Sigmoid colon (tissue), 7 donors: ENCODE results near the gene DNAAF3. TPM values are rescaled to one million over a fixed set of nuclear protein-coding genes. Genes with fewer than 3 reads are reported as not detected.

Source experiments
- DNase-seq: peaks from one replicate; pipeline ENCODE4 v3.0.0-alpha.2; 2019
- H3K27ac ChIP-seq, 4 donors: fragments of 200-600 bp; sonication (generic); one replicate each; pipeline ENCODE4 v1.5.1; 2016 to 2019; ENCODE audit warnings: mild to moderate bottlenecking in 1 of 4
- H3K27me3 ChIP-seq, 3 donors: fragments of 200-600 bp; sonication (generic); one replicate each; pipeline ENCODE4 v1.5.1; 2019; ENCODE audit warnings: mild to moderate bottlenecking in 1 of 3
- H3K36me3 ChIP-seq, 4 donors: fragments of 200-600 bp; sonication (generic); one replicate each; pipeline ENCODE4 v1.5.1; 2016 to 2019
- H3K4me1 ChIP-seq, 4 donors: fragments of 200-600 bp; sonication (generic); one replicate each; pipeline ENCODE4 v1.5.1; 2017 to 2019
- H3K4me3 ChIP-seq, 4 donors: fragments of 200-600 bp; sonication (generic); one replicate each; pipeline ENCODE4 v1.5.1; 2017 to 2019; ENCODE audit warnings: mild to moderate bottlenecking in 2 of 4, moderate library complexity in 1 of 4
- H3K9me3 ChIP-seq, 4 donors: fragments of 200-600 bp in 3 of 4; sonication (generic) in 3 of 4; one replicate each; pipeline versions ENCODE4 v1.5.1 to v1.6.1; 2013 to 2019
- CTCF ChIP-seq, 4 experiments: fragments of 450-650 bp in 3 of 4; fragments of 200-600 bp in 1 of 4; IDR thresholded peaks; one replicate each; pipeline ENCODE4 v1.5.1; 2016 to 2019; ENCODE audit warnings: antibody characterized with exemption in 4 of 4, mild to moderate bottlenecking in 3 of 4, moderate library complexity in 2 of 4
- EP300 ChIP-seq, 4 donors: sonication (generic); formaldehyde crosslinking; IDR thresholded peaks; one replicate each; pipeline ENCODE4 v1.6.1; 2017; ENCODE audit warnings: antibody characterized with exemption in 4 of 4
- POLR2A ChIP-seq, 2 donors: fragments of 450-650 bp; IDR thresholded peaks; one replicate each; pipeline ENCODE4 v1.6.1; 2016; ENCODE audit warnings: antibody characterized with exemption in 2 of 2, mild to moderate bottlenecking in 2 of 2, moderate library complexity in 2 of 2
- POLR2AphosphoS5 ChIP-seq, 4 donors: sonication (generic); formaldehyde crosslinking; IDR thresholded peaks; one replicate each; pipeline ENCODE4 v1.6.1; 2017; ENCODE audit warnings: antibody characterized with exemption in 4 of 4
- WGBS, 2 donors: extraction: QIAGEN DNeasy Blood & Tissue Kit; methylation state at CpG; one replicate each; pipeline ENCODE4 v1.1.7; 2013; 5-methylcytosine and 5-hydroxymethylcytosine counted together
- intact Hi-C: fragments of 100-400 bp; cut with DNase I; formaldehyde crosslinking; loops from one replicate; pipeline ENCODE4 v1.15.1; 2023
- polyA plus RNA-seq, 3 donors: library from polyadenylated mRNA; stranded (reverse); fragments of 200-250 nt; gene quantifications; one replicate each; pipeline ENCODE4 v1.2.3, GENCODE V29; 2013
- small RNA-seq, 3 donors: library from RNA; depleted of rRNA; stranded (forward); fragments of <200 nt; gene quantifications; one replicate each; pipeline ENCODE3, GENCODE V24; 2016
- total RNA-seq, 4 donors: library from RNA; depleted of rRNA; stranded (reverse); fragments of >200 nt; gene quantifications; one replicate each; pipeline ENCODE4 v1.1.0, GENCODE V29; 2016
- donor health status: healthy with polysubstance abuse.
- donor health status: Bipolar disorder and iron deficiency.
- donor health status: healthy.

DNAAF3 gene
- total and polyA plus RNA-seq, 7 donors: 1.1 TPM; not detected in 6

GRCh38 chr19:55111238-55111831 lies 55.1 kb downstream of the DNAAF3 start:
- peak overlapping the region; percentile 95 to 99 (median 98) for H3K27ac ChIP-seq
- peaks cover 0 to 38% (median 8%) of the 10 kb centered on the region in 4 donors for H3K36me3 ChIP-seq
- 90 to 91% methylated on average over 21 of the region's 21 CpGs for WGBS, 2 donors
- no peaks in the 10 kb centered on the region for H3K9me3 ChIP-seq
- DNase-seq: no peak
- TF ChIP-seq POLR2AphosphoS5 (IDR thresholded peaks at IDR 0.05): peak in 1 of 4 donors; percentile 17
- no peak for TF ChIP-seq EP300 (IDR thresholded peaks at IDR 0.05)
- no peak for TF ChIP-seq POLR2A (IDR thresholded peaks at IDR 0.05)
- TF ChIP-seq CTCF (IDR thresholded peaks at IDR 0.05): no peak
- no peak overlapping the region for H3K4me3 ChIP-seq
- no peaks in the 10 kb centered on the region for H3K27me3 ChIP-seq
- intact Hi-C loops: loop anchor here (10.0 kb wide), 3 partner anchors 543 to 917 kb away; partner anchors contain the start of genes LENG9, TSEN34 and U2AF2
- H3K4me1 ChIP-seq: peaks cover 0 to 70% (median 57%) of the 10 kb centered on the region in 4 donors

GRCh38 chr19:55109527-55110291 lies 56.7 kb downstream of the DNAAF3 start:
- TF ChIP-seq CTCF (IDR thresholded peaks at IDR 0.05): no peak
- TF ChIP-seq POLR2AphosphoS5 (IDR thresholded peaks at IDR 0.05): no peak
- no peak for TF ChIP-seq EP300 (IDR thresholded peaks at IDR 0.05)
- no peak for TF ChIP-seq POLR2A (IDR thresholded peaks at IDR 0.05)
- peak; percentile 63 for DNase-seq
- Histone ChIP-seq H3K36me3 (peaks cover 0 to 42% (median 8%) of the 10 kb centered on the region in 4 donors), H3K4me3 (no peak overlapping the region), H3K27ac (peak overlapping the region in 3 of 4 donors; percentile 32 to 99 (median 99)), H3K4me1 (peaks cover 0 to 56% (median 43%) of the 10 kb centered on the region in 4 donors), H3K27me3 (no peaks in the 10 kb centered on the region), H3K9me3 (no peaks in the 10 kb centered on the region)
- intact Hi-C loops: loop anchor here (10.0 kb wide), 3 partner anchors 545 to 915 kb away; partner anchors contain the start of genes LENG9, TSEN34 and U2AF2
- 89 to 91% methylated on average over 20 of the region's 20 CpGs for WGBS, 2 donors

Small RNAs within 50 kb of the gene (small RNA-seq; reads per million reads assigned to genes)
- 0 reads per million in 3 donors for gene MIR7975
- gene RF01210: 0 reads per million in 3 donors

Other genes with a start within 250 kb of the DNAAF3 start
- not detected for gene NLRP7, start 219.1 kb downstream of the DNAAF3 start, total RNA-seq
- under 1 TPM in 1 of 3 donors, not detected in 2; 0.07 TPM for gene NLRP7, start 219.1 kb downstream of the DNAAF3 start, polyA plus RNA-seq
- gene NLRP2, start 200.2 kb downstream of the DNAAF3 start, total RNA-seq: 1 to 10 TPM in 1 of 4 donors, under 1 TPM in 2, not detected in 1; 0.36 to 1.8 (median 0.55) TPM
- gene NLRP2, start 200.2 kb downstream of the DNAAF3 start, polyA plus RNA-seq: 1 to 10 TPM; 3.9 to 9.7 (median 5.4) TPM
- 1 to 10 TPM in 1 of 4 donors, under 1 TPM in 2, not detected in 1; 0.16 to 1.2 (median 0.83) TPM for gene GP6, start 128.3 kb downstream of the DNAAF3 start, total RNA-seq
- under 1 TPM in 1 of 3 donors, not detected in 2; 0.28 TPM for gene GP6, start 128.3 kb downstream of the DNAAF3 start, polyA plus RNA-seq
- 10 to 100 TPM in 2 of 4 donors, 1 to 10 TPM in 2; 6.9 to 12.1 (median 9.9) TPM for gene RDH13, start 103.5 kb downstream of the DNAAF3 start, total RNA-seq
- gene RDH13, start 103.5 kb downstream of the DNAAF3 start, polyA plus RNA-seq: 10 to 100 TPM in 2 of 3 donors, 1 to 10 TPM in 1; 9.6 to 41.0 (median 24.3) TPM
- gene EPS8L1, start 90.7 kb downstream of the DNAAF3 start, total RNA-seq: under 1 TPM in 1 of 4 donors, not detected in 3; 0.28 TPM
- 10 to 100 TPM; 36.3 to 77.8 (median 37.8) TPM for gene EPS8L1, start 90.7 kb downstream of the DNAAF3 start, polyA plus RNA-seq
- gene PPP1R12C, start 49.0 kb downstream of the DNAAF3 start, total RNA-seq: 100 to 1,000 TPM; 125 to 222 (median 168) TPM
- gene PPP1R12C, start 49.0 kb downstream of the DNAAF3 start, polyA plus RNA-seq: 100 to 1,000 TPM in 1 of 3 donors, 10 to 100 TPM in 2; 53.6 to 139 (median 58.9) TPM
- gene TNNT1, start 17.4 kb downstream of the DNAAF3 start, total RNA-seq: 1 to 10 TPM in 1 of 4 donors, not detected in 3; 2.2 TPM
- 10 to 100 TPM in 1 of 3 donors, 1 to 10 TPM in 2; 1.4 to 17.4 (median 2.3) TPM for gene TNNT1, start 17.4 kb downstream of the DNAAF3 start, polyA plus RNA-seq
- gene TNNI3, start 8.9 kb downstream of the DNAAF3 start, total RNA-seq: not detected
- 10 to 100 TPM in 1 of 3 donors, 1 to 10 TPM in 2; 3.6 to 45.5 (median 3.6) TPM for gene TNNI3, start 8.9 kb downstream of the DNAAF3 start, polyA plus RNA-seq
- 1 to 10 TPM in 3 of 4 donors, under 1 TPM in 1; 0.99 to 7.8 (median 2.4) TPM for gene SYT5, start 13.7 kb upstream of the DNAAF3 start, total RNA-seq
- 1 to 10 TPM in 2 of 3 donors, under 1 TPM in 1; 0.69 to 9.6 (median 1.6) TPM for gene SYT5, start 13.7 kb upstream of the DNAAF3 start, polyA plus RNA-seq
- 1 to 10 TPM in 3 of 4 donors, under 1 TPM in 1; 0.95 to 4.3 (median 2.0) TPM for gene PTPRH, start 42.9 kb upstream of the DNAAF3 start, total RNA-seq
- 10 to 100 TPM; 31.2 to 61.3 (median 33.3) TPM for gene PTPRH, start 42.9 kb upstream of the DNAAF3 start, polyA plus RNA-seq
- 1 to 10 TPM; 1.1 to 3.6 (median 1.8) TPM for gene TMEM86B, start 62.1 kb upstream of the DNAAF3 start, total RNA-seq
- gene TMEM86B, start 62.1 kb upstream of the DNAAF3 start, polyA plus RNA-seq: 1 to 10 TPM in 2 of 3 donors, under 1 TPM in 1; 0.69 to 7.9 (median 1.8) TPM
- gene PPP6R1, start 92.4 kb upstream of the DNAAF3 start, total RNA-seq: 10 to 100 TPM; 17.1 to 46.8 (median 24.9) TPM
- gene PPP6R1, start 92.4 kb upstream of the DNAAF3 start, polyA plus RNA-seq: 10 to 100 TPM; 19.8 to 78.1 (median 22.9) TPM
- 10 to 100 TPM; 19.7 to 30.5 (median 23.8) TPM for gene HSPBP1, start 113.5 kb upstream of the DNAAF3 start, total RNA-seq
- gene HSPBP1, start 113.5 kb upstream of the DNAAF3 start, polyA plus RNA-seq: 10 to 100 TPM; 31.8 to 62.7 (median 32.4) TPM
- 10 to 100 TPM in 2 of 4 donors, 1 to 10 TPM in 2; 3.9 to 20.6 (median 10.8) TPM for gene BRSK1, start 117.4 kb upstream of the DNAAF3 start, total RNA-seq
- 1 to 10 TPM in 2 of 3 donors, not detected in 1; 2.9 to 4.2 TPM for gene BRSK1, start 117.4 kb upstream of the DNAAF3 start, polyA plus RNA-seq
- gene TMEM150B, start 158.7 kb upstream of the DNAAF3 start, total RNA-seq: 1 to 10 TPM in 3 of 4 donors, not detected in 1; 2.4 to 6.1 (median 4.1) TPM
- gene TMEM150B, start 158.7 kb upstream of the DNAAF3 start, polyA plus RNA-seq: 10 to 100 TPM in 2 of 3 donors, 1 to 10 TPM in 1; 8.4 to 18.7 (median 11.8) TPM
- gene KMT5C, start 173.3 kb upstream of the DNAAF3 start, total RNA-seq: 10 to 100 TPM in 2 of 4 donors, 1 to 10 TPM in 2; 7.5 to 12.7 (median 9.6) TPM
- gene KMT5C, start 173.3 kb upstream of the DNAAF3 start, polyA plus RNA-seq: 10 to 100 TPM in 1 of 3 donors, 1 to 10 TPM in 2; 3.0 to 14.8 (median 3.5) TPM
- gene COX6B2, start 188.1 kb upstream of the DNAAF3 start, total RNA-seq: under 1 TPM in 1 of 4 donors, not detected in 3; 0.16 TPM
- 1 to 10 TPM in 2 of 3 donors, under 1 TPM in 1; 0.60 to 3.8 (median 1.4) TPM for gene COX6B2, start 188.1 kb upstream of the DNAAF3 start, polyA plus RNA-seq
- not detected for gene GARIN5B, start 196.6 kb upstream of the DNAAF3 start, total RNA-seq
- not detected for gene GARIN5B, start 196.6 kb upstream of the DNAAF3 start, polyA plus RNA-seq
- 1 to 10 TPM in 1 of 4 donors, under 1 TPM in 1, not detected in 2; 0.81 to 4.4 TPM for gene IL11, start 203.8 kb upstream of the DNAAF3 start, total RNA-seq
- gene IL11, start 203.8 kb upstream of the DNAAF3 start, polyA plus RNA-seq: under 1 TPM in 1 of 3 donors, not detected in 2; 0.74 TPM
- not detected for gene TMEM190, start 210.2 kb upstream of the DNAAF3 start, total RNA-seq
- gene TMEM190, start 210.2 kb upstream of the DNAAF3 start, polyA plus RNA-seq: under 1 TPM in 1 of 3 donors, not detected in 2; 0.26 TPM
- gene TMEM238, start 217.7 kb upstream of the DNAAF3 start, total RNA-seq: 1 to 10 TPM in 1 of 4 donors, under 1 TPM in 2, not detected in 1; 0.54 to 1.7 (median 0.66) TPM
- under 1 TPM in 2 of 3 donors, not detected in 1; 0.90 to 0.92 TPM for gene TMEM238, start 217.7 kb upstream of the DNAAF3 start, polyA plus RNA-seq
- 100 to 1,000 TPM; 253 to 607 (median 503) TPM for gene RPL28, start 219.3 kb upstream of the DNAAF3 start, total RNA-seq
- gene RPL28, start 219.3 kb upstream of the DNAAF3 start, polyA plus RNA-seq: 1,000 to 10,000 TPM; 1,833 to 2,816 (median 2,129) TPM
- gene UBE2S, start 241.2 kb upstream of the DNAAF3 start, total RNA-seq: 10 to 100 TPM; 11.8 to 23.9 (median 14.8) TPM
- 10 to 100 TPM in 2 of 3 donors, 1 to 10 TPM in 1; 6.6 to 32.6 (median 16.2) TPM for gene UBE2S, start 241.2 kb upstream of the DNAAF3 start, polyA plus RNA-seq